ENCODE data around the gene ROR2.
"Not testable (repeated sequence)": the region's sequence is repeated elsewhere in the genome, so short reads cannot be mapped to it uniquely, and the experiment has no call there.

Gene ROR2
- long read RNA-seq, donor 1, full-length matches to known transcripts: 5 of 5 reads
- long read RNA-seq, donor 1, partial matches to known transcripts: 0 of 5 reads
- long read RNA-seq, donor 1, other reads (novel, unspliced or antisense): 0 of 5 reads
- long read RNA-seq, donor 2, full-length matches to known transcripts: 2 of 2 reads
- long read RNA-seq, donor 2, partial matches to known transcripts: 0 of 2 reads
- long read RNA-seq, donor 2, other reads (novel, unspliced or antisense): 0 of 2 reads
- long read RNA-seq, donor 3: 0 reads
- long read RNA-seq, donor 4, full-length matches to known transcripts: 3 of 3 reads
- long read RNA-seq, donor 4, partial matches to known transcripts: 0 of 3 reads
- long read RNA-seq, donor 4, other reads (novel, unspliced or antisense): 0 of 3 reads
- long read RNA-seq, donor 5, full-length matches to known transcripts: 3 of 3 reads
- long read RNA-seq, donor 5, partial matches to known transcripts: 0 of 3 reads
- long read RNA-seq, donor 5, other reads (novel, unspliced or antisense): 0 of 3 reads
- long read RNA-seq, donor 6, full-length matches to known transcripts: 4 of 4 reads
- long read RNA-seq, donor 6, partial matches to known transcripts: 0 of 4 reads
- long read RNA-seq, donor 6, other reads (novel, unspliced or antisense): 0 of 4 reads
- long read RNA-seq, donor 7, full-length matches to known transcripts: 3 of 3 reads
- long read RNA-seq, donor 7, partial matches to known transcripts: 0 of 3 reads
- long read RNA-seq, donor 7, other reads (novel, unspliced or antisense): 0 of 3 reads
- long read RNA-seq, donor 8, full-length matches to known transcripts: 4 of 4 reads
- long read RNA-seq, donor 8, partial matches to known transcripts: 0 of 4 reads
- long read RNA-seq, donor 8, other reads (novel, unspliced or antisense): 0 of 4 reads

- peak; percentile 93 for DNase-seq
Measured at GRCh38 chr9:91949946-91950664, at the start of gene ROR2. Gene ROR2 (minus strand): TSS chr9:91950228.

GRCh38 chr9:91995000-91995655 lies 45.1 kb upstream of the ROR2 start:
- DNase-seq: no peak

- no peak for DNase-seq
Measured at GRCh38 chr9:91994422-91994821, 44.4 kb upstream of the ROR2 start.

- no peak for DNase-seq
Measured at GRCh38 chr9:91992461-91993041, 42.5 kb upstream of the ROR2 start.

- DNase-seq: no peak
Measured at GRCh38 chr9:91991721-91992341, 41.8 kb upstream of the ROR2 start.

- no peak for DNase-seq
Measured at GRCh38 chr9:91986248-91986647, 36.2 kb upstream of the ROR2 start.

- DNase-seq: no peak
Measured at GRCh38 chr9:91985692-91986091, 35.7 kb upstream of the ROR2 start.

GRCh38 chr9:91978740-91979414 lies 28.8 kb upstream of the ROR2 start:
- no peak for DNase-seq

- not testable (repeated sequence) for DNase-seq
Measured at GRCh38 chr9:91975254-91975653, 25.2 kb upstream of the ROR2 start.

- DNase-seq: no peak
Measured at GRCh38 chr9:91972711-91973110, 22.7 kb upstream of the ROR2 start.

GRCh38 chr9:91972076-91972626 lies 22.1 kb upstream of the ROR2 start:
- no peak for DNase-seq

- no peak for DNase-seq
Measured at GRCh38 chr9:91967259-91967658, 17.2 kb upstream of the ROR2 start.

- DNase-seq: no peak
Measured at GRCh38 chr9:91966503-91966902, 16.5 kb upstream of the ROR2 start.

- DNase-seq: no peak
Measured at GRCh38 chr9:91963711-91964240, 13.7 kb upstream of the ROR2 start.

- no peak for DNase-seq
Measured at GRCh38 chr9:91960367-91960766, 10.3 kb upstream of the ROR2 start.

- DNase-seq: no peak
Measured at GRCh38 chr9:91958174-91958573, 8.1 kb upstream of the ROR2 start.

GRCh38 chr9:91954841-91955471 lies 4.9 kb upstream of the ROR2 start:
- peak; percentile 56 for DNase-seq

GRCh38 chr9:91953718-91954117 lies 3.7 kb upstream of the ROR2 start:
- DNase-seq: no peak

- no peak for DNase-seq
Measured at GRCh38 chr9:91951944-91952520, 2.0 kb upstream of the ROR2 start.

All from right kidney (tissue), 9 donors.